ENCODE results near the gene DZANK1.

The DZANK1 gene

GRCh38 chr20:18394363-18394762 is 72.5 kb downstream of the DZANK1 start:
- H3K27me3 ChIP-seq (ENCODE audit: low read depth, low read length), result no peaks in the 10 kb centered on the region
- no peak overlapping the region for H3K27ac ChIP-seq (ENCODE audit: low read length)
- H3K9me3 ChIP-seq (ENCODE audit: insufficient read depth, low read length), result no peaks in the 10 kb centered on the region
- H2AFZ ChIP-seq (ENCODE audit: low read depth, low read length), result no peak overlapping the region
- H3K4me3 ChIP-seq (ENCODE audit: low read length), result no peak overlapping the region
- H3K36me3 ChIP-seq (replicated peaks; ENCODE audit: low read depth, low read length), result peaks cover 5% of the 10 kb centered on the region
- H3K4me2 ChIP-seq (ENCODE audit: low read length), result no peak overlapping the region
- no peaks in the 10 kb centered on the region for H3K79me2 ChIP-seq (ENCODE audit: low read length)
- no peak overlapping the region for H3K9ac ChIP-seq (ENCODE audit: low read length)
- H3K4me1 ChIP-seq (ENCODE audit: low read length), result peaks cover 21% of the 10 kb centered on the region
- TF ChIP-seq, protein P1, sequence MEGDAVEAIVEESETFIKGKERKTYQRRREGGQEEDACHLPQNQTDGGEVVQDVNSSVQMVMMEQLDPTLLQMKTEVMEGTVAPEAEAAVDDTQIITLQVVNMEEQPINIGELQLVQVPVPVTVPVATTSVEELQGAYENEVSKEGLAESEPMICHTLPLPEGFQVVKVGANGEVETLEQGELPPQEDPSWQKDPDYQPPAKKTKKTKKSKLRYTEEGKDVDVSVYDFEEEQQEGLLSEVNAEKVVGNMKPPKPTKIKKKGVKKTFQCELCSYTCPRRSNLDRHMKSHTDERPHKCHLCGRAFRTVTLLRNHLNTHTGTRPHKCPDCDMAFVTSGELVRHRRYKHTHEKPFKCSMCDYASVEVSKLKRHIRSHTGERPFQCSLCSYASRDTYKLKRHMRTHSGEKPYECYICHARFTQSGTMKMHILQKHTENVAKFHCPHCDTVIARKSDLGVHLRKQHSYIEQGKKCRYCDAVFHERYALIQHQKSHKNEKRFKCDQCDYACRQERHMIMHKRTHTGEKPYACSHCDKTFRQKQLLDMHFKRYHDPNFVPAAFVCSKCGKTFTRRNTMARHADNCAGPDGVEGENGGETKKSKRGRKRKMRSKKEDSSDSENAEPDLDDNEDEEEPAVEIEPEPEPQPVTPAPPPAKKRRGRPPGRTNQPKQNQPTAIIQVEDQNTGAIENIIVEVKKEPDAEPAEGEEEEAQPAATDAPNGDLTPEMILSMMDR (IDR thresholded peaks at IDR 0.05; ENCODE audit: low read depth, low read length), result no peak
- TF ChIP-seq EZH2phosphoT487 (IDR thresholded peaks at IDR 0.05; ENCODE audit: low read depth), result no peak
- no peaks in the 10 kb centered on the region for H4K20me1 ChIP-seq (ENCODE audit: insufficient read depth, low read length)

- H2AFZ ChIP-seq (ENCODE audit: low read depth, low read length), result no peak overlapping the region
- TF ChIP-seq, protein P1 (IDR thresholded peaks at IDR 0.05; ENCODE audit: low read depth, low read length), result no peak
- H3K27me3 ChIP-seq (ENCODE audit: low read depth, low read length), result no peaks in the 10 kb centered on the region
- no peaks in the 10 kb centered on the region for H4K20me1 ChIP-seq (ENCODE audit: insufficient read depth, low read length)
- no peak overlapping the region for H3K9ac ChIP-seq (ENCODE audit: low read length)
- H3K27ac ChIP-seq (ENCODE audit: low read length), result no peak overlapping the region
- peaks cover 21% of the 10 kb centered on the region for H3K4me1 ChIP-seq (ENCODE audit: low read length)
- no peaks in the 10 kb centered on the region for H3K9me3 ChIP-seq (ENCODE audit: insufficient read depth, low read length)
- peaks cover 3% of the 10 kb centered on the region for H3K36me3 ChIP-seq (replicated peaks; ENCODE audit: low read depth, low read length)
- no peak overlapping the region for H3K4me2 ChIP-seq (ENCODE audit: low read length)
- H3K79me2 ChIP-seq (ENCODE audit: low read length), result no peaks in the 10 kb centered on the region
- H3K4me3 ChIP-seq (ENCODE audit: low read length), result no peak overlapping the region
Measured at GRCh38 chr20:18391686-18392085, 75.1 kb downstream of the DZANK1 start.

GRCh38 chr20:18390201-18390600 is 76.6 kb downstream of the DZANK1 start:
- H3K4me2 ChIP-seq (ENCODE audit: low read length), result no peak overlapping the region
- peaks cover 3% of the 10 kb centered on the region for H3K36me3 ChIP-seq (replicated peaks; ENCODE audit: low read depth, low read length)
- H2AFZ ChIP-seq (ENCODE audit: low read depth, low read length), result no peak overlapping the region
- H3K4me1 ChIP-seq (ENCODE audit: low read length), result peaks cover 12% of the 10 kb centered on the region
- no peaks in the 10 kb centered on the region for H3K27me3 ChIP-seq (ENCODE audit: low read depth, low read length)
- H3K4me3 ChIP-seq (ENCODE audit: low read length), result no peak overlapping the region
- no peak overlapping the region for H3K27ac ChIP-seq (ENCODE audit: low read length)
- no peaks in the 10 kb centered on the region for H3K9me3 ChIP-seq (ENCODE audit: insufficient read depth, low read length)
- H3K79me2 ChIP-seq (ENCODE audit: low read length), result no peaks in the 10 kb centered on the region
- H4K20me1 ChIP-seq (ENCODE audit: insufficient read depth, low read length), result no peaks in the 10 kb centered on the region
- H3K9ac ChIP-seq (ENCODE audit: low read length), result no peak overlapping the region
- TF ChIP-seq, protein P1 (IDR thresholded peaks at IDR 0.05; ENCODE audit: low read depth, low read length), result no peak

GRCh38 chr20:18388860-18389259 is 78.0 kb downstream of the DZANK1 start:
- Histone ChIP-seq H3K9ac (ENCODE audit: low read length) (no peak overlapping the region), H3K4me2 (ENCODE audit: low read length) (no peak overlapping the region), H3K36me3 (replicated peaks; ENCODE audit: low read depth, low read length) (peaks cover 3% of the 10 kb centered on the region)

More at GRCh38 chr20:18388860-18389259, 78.0 kb downstream of the DZANK1 start:
- Histone ChIP-seq H3K27ac (ENCODE audit: low read length) (no peak overlapping the region), H3K4me1 (ENCODE audit: low read length) (peaks cover 8% of the 10 kb centered on the region), H3K4me3 (ENCODE audit: low read length) (no peak overlapping the region), H3K27me3 (ENCODE audit: low read depth, low read length) (no peaks in the 10 kb centered on the region), H3K79me2 (ENCODE audit: low read length) (no peaks in the 10 kb centered on the region), H4K20me1 (ENCODE audit: insufficient read depth, low read length) (no peaks in the 10 kb centered on the region), H2AFZ (ENCODE audit: low read depth, low read length) (no peak overlapping the region), H3K9me3 (ENCODE audit: insufficient read depth, low read length) (no peaks in the 10 kb centered on the region)
- TF ChIP-seq, protein P1 (IDR thresholded peaks at IDR 0.05; ENCODE audit: low read depth, low read length), result no peak
- no peak for TF ChIP-seq EZH2phosphoT487 (IDR thresholded peaks at IDR 0.05; ENCODE audit: low read depth)

All from OCI-LY3 (cell line).